GM12878 (cell line): Measurements from ENCODE around the gene KIRREL3. TPM values are rescaled to one million over a fixed set of nuclear protein-coding genes. Genes with fewer than 3 reads are reported as not detected.

Experiments
- ATAC-seq: fragments of 200-7000 bp; cut with Tn5 transposase; 3 replicates; pipeline ENCODE4 v1.9.1; 2020; ENCODE audit warnings: mild to moderate bottlenecking, moderate library complexity
- BruUV-seq: library from RNA; stranded (reverse); fragments of 400-500 nt; replicated peaks from 2 replicates; lab custom pipeline; 2021; lab: Mats Ljungman, UMichigan
- CTCF ChIA-PET: fragments of 300-600 bp; sonication (Branson Sonifier 250); formaldehyde crosslinking; extraction: SDS; loops from one replicate; lab custom pipeline; 2021; ENCODE audit warnings: inconsistent platforms; lab: Yijun Ruan, JAX
- POLR2A ChIA-PET: fragments of 350-600 bp; formaldehyde crosslinking; extraction: SDS; loops from one replicate; lab custom pipeline; 2021; ENCODE audit warnings: inconsistent platforms; lab: Charles Lee
- RAD21 ChIA-PET: fragments of 300-600 bp; sonication (Branson Sonifier 250); formaldehyde crosslinking; loops from one replicate; lab custom pipeline; 2023; ENCODE audit warnings: antibody characterized with exemption; ENCODE audit not compliant: unreplicated experiment; lab: Charles Lee
- SMC1A ChIA-PET: fragments of 300-600 bp; sonication (Branson Sonifier 250); formaldehyde crosslinking; loops from one replicate; lab custom pipeline; 2023; ENCODE audit not compliant: unreplicated experiment, uncharacterized antibody; lab: Charles Lee
- DNase-seq: peaks from one replicate; pipeline ENCODE4 v3.0.0-alpha.2; 2011; ENCODE audit warnings: low read depth, low spot score
- FAIRE-seq: peaks from 3 replicates; lab custom pipeline; 2011; peaks lifted over from hg19 to GRCh38; lab: Jason Lieb, UNC
- H2AFZ ChIP-seq: 2 replicates; pipeline ENCODE4 v1.6.0; 2011; ENCODE audit warnings: low read depth, low read length, control low read depth; ENCODE audit not compliant: control insufficient read depth
- H3K27ac ChIP-seq: 2 replicates; pipeline ENCODE4 v1.5.1; 2011; ENCODE audit warnings: control low read depth; ENCODE audit not compliant: control insufficient read depth, insufficient read depth
- H3K27me3 ChIP-seq, 2 experiments: replicated peaks in 1 of 2; 2 replicates each; pipeline versions ENCODE4 v1.6.0 to v1.6.1; 2011; ENCODE audit warnings: low read length in 1 of 2; ENCODE audit not compliant: control insufficient read depth in 2 of 2, insufficient read depth in 2 of 2
- H3K36me3 ChIP-seq, 2 experiments: 2 replicates each; pipeline ENCODE4 v1.5.1; 2011; ENCODE audit warnings: low read length in 1 of 2; ENCODE audit not compliant: control insufficient read depth in 2 of 2, insufficient read depth in 2 of 2
- H3K4me1 ChIP-seq: 2 replicates; pipeline ENCODE4 v1.6.1; 2011; ENCODE audit warnings: mild to moderate bottlenecking, low read length, moderate library complexity, mixed read lengths; ENCODE audit not compliant: control insufficient read depth, insufficient read depth
- H3K4me2 ChIP-seq: 2 replicates; pipeline ENCODE4 v1.6.0; 2011; ENCODE audit warnings: control low read depth; ENCODE audit not compliant: control insufficient read depth, insufficient read depth
- H3K4me3 ChIP-seq: fragments of 200-600 bp; sonication (generic); 2 replicates; pipeline ENCODE4 v1.5.1; 2016
- H3K79me2 ChIP-seq: 2 replicates; pipeline ENCODE4 v1.6.0; 2011; ENCODE audit warnings: low read length; ENCODE audit not compliant: control insufficient read depth, insufficient read depth
- H3K9ac ChIP-seq: 2 replicates; pipeline ENCODE4 v1.8.0; 2011; ENCODE audit warnings: low read length, control low read depth, mixed read lengths; ENCODE audit not compliant: control insufficient read depth, insufficient read depth
- H3K9me3 ChIP-seq: replicated peaks from 3 replicates; pipeline ENCODE4 v1.5.1; 2011; ENCODE audit warnings: mild to moderate bottlenecking, low read length; ENCODE audit not compliant: control insufficient read depth, insufficient read depth
- H4K20me1 ChIP-seq: 2 replicates; pipeline ENCODE4 v1.6.0; 2011; ENCODE audit not compliant: control insufficient read depth, insufficient read depth
- ASH2L ChIP-seq: fragments of 300-600, 200-600 bp; sonication (generic); IDR thresholded peaks from 2 replicates; pipeline ENCODE4 v1.6.1; 2017; ENCODE audit warnings: low read depth, mild to moderate bottlenecking, borderline replicate concordance
- CHD1 ChIP-seq: IDR thresholded peaks from 2 replicates; pipeline ENCODE4 v1.6.1; 2012; ENCODE audit warnings: low read depth, low read length, improper control_type of control experiment
- CREB1 ChIP-seq: IDR thresholded peaks from 2 replicates; pipeline ENCODE4 v1.6.1; 2012; ENCODE audit warnings: low read depth, mild to moderate bottlenecking, inconsistent platforms
- FOS ChIP-seq: IDR thresholded peaks from 3 replicates; pipeline ENCODE4 v1.6.1; 2011; ENCODE audit warnings: borderline replicate concordance; ENCODE audit not compliant: insufficient read length; ENCODE audit errors: extremely low read depth
- HDAC2 ChIP-seq: fragments of 200-600 bp; sonication (generic); IDR thresholded peaks from 2 replicates; pipeline ENCODE4 v1.6.1; 2017
- HDGF ChIP-seq: fragments of 450-650 bp; IDR thresholded peaks from 2 replicates; pipeline ENCODE4 v1.6.1; 2016; ENCODE audit warnings: antibody characterized with exemption
- IKZF1 ChIP-seq: fragments of 450-650 bp; conservative IDR thresholded peaks from 2 replicates; pipeline ENCODE4 v1.6.1; 2017; ENCODE audit warnings: antibody characterized with exemption, mild to moderate bottlenecking
- NFYB ChIP-seq: IDR thresholded peaks from 2 replicates; pipeline ENCODE4 v1.6.1; 2011; ENCODE audit warnings: low read depth, mild to moderate bottlenecking, low read length, improper control_type of control experiment, moderate library complexity; ENCODE audit not compliant: insufficient read depth
- NR2C2 ChIP-seq: IDR thresholded peaks from 2 replicates; pipeline ENCODE4 v1.6.1; 2011; ENCODE audit warnings: borderline replicate concordance, low read depth; ENCODE audit not compliant: control insufficient read depth, insufficient read length
- PBX3 ChIP-seq: IDR thresholded peaks from 2 replicates; pipeline ENCODE4 v1.6.1; 2011; ENCODE audit warnings: mild to moderate bottlenecking, low read depth, low read length, moderate library complexity; ENCODE audit not compliant: insufficient replicate concordance
- RBBP5 ChIP-seq: fragments of 200-600 bp; sonication (generic); conservative IDR thresholded peaks from 2 replicates; pipeline ENCODE4 v1.6.1; 2016
- SMC3 ChIP-seq: IDR thresholded peaks from 2 replicates; pipeline ENCODE4 v1.6.1; 2011; ENCODE audit warnings: low read length, improper control_type of control experiment, borderline replicate concordance
- TCF3 ChIP-seq: IDR thresholded peaks from 2 replicates; pipeline ENCODE4 v1.6.1; 2012; ENCODE audit warnings: low read depth, mild to moderate bottlenecking, low read length, borderline replicate concordance; ENCODE audit not compliant: insufficient read depth
- WGBS: methylation state at CpG from one replicate; pipeline ENCODE4 v1.1.6; 2016; ENCODE audit warnings: low lambda C conversion rate; ENCODE audit not compliant: insufficient replicate concordance, insufficient coverage; ENCODE audit errors: missing lambda C conversion rate; 5-methylcytosine and 5-hydroxymethylcytosine counted together
- in situ Hi-C: fragments of 300-500 bp; cut with MboI; formaldehyde crosslinking; loops from 9 replicates; pipeline ENCODE4 v1.14.3; 2018; ENCODE audit warnings: mixed read lengths
- intact Hi-C: fragments of 100-400 bp; cut with micrococcal nuclease; formaldehyde crosslinking; loops from one replicate; pipeline ENCODE4 v1.14.2; 2022; ENCODE audit not compliant: unreplicated experiment
- polyA plus RNA-seq, 11 experiments: library from polyadenylated mRNA; depleted of rRNA in 4 of 11; unstranded in 6 of 11; stranded (reverse) in 5 of 11; fragments of >200 nt; fragmentation: Nextera tagmentation in 4 of 11; fragmentation: Illumina TruSeq in 1 of 11; extraction: Ambion mirVana in 4 of 11; extraction: Trizol in 1 of 11; gene quantifications; 1 replicate in 1 of 11; 2 replicates in 10 of 11; pipeline versions ENCODE4 v1.2.1 to v1.2.3, GENCODE V29; 2011 to 2016; ENCODE audit warnings: inconsistent platforms in 2 of 11, missing spikeins in 2 of 11, low read depth in 1 of 11
- total RNA-seq, 4 experiments: library from RNA; depleted of rRNA in 3 of 4; stranded (reverse); fragments of >200 nt in 3 of 4; fragmentation: Illumina TruSeq in 1 of 4; extraction: Trizol in 1 of 4; gene quantifications; 2 replicates each; pipeline versions ENCODE4 v1.2.1 to v1.2.3, GENCODE V29; 2013 to 2021
- TF ChIP-seq, protein P1 (sequence below): fragments of 150-350 bp; IDR thresholded peaks from 2 replicates; pipeline ENCODE4 v1.6.1; 2014; ENCODE audit warnings: mild to moderate bottlenecking, low read depth, low read length
- TF ChIP-seq, protein P2 (sequence below): fragments of 150-350 bp; IDR thresholded peaks from 2 replicates; pipeline ENCODE4 v1.6.1; 2016; ENCODE audit warnings: low read depth, low read length
- TF ChIP-seq, protein P3 (sequence below): fragments of 450-650 bp; IDR thresholded peaks from 2 replicates; pipeline ENCODE4 v1.6.1; 2018; ENCODE audit warnings: borderline replicate concordance, mild to moderate bottlenecking; ENCODE audit not compliant: partially characterized antibody

The KIRREL3 gene
- total and polyA plus RNA-seq, 10 of the 15 experiments (the other 5 are each of a cell fraction or from before 2014, with no cell fraction given) = under 0.01 TPM; not detected in 9

- SMC1A ChIA-PET = no interaction called here
- TF ChIP-seq HDGF (no peak), RBBP5 (no peak), TCF3 (no peak), CHD1 (no peak), ASH2L (no peak), NFYB (no peak), HDAC2 (no peak), IKZF1 (no peak), CREB1 (no peak), FOS (no peak), SMC3 (no peak), PBX3 (no peak), NR2C2 (no peak)
- TF ChIP-seq, protein P1, sequence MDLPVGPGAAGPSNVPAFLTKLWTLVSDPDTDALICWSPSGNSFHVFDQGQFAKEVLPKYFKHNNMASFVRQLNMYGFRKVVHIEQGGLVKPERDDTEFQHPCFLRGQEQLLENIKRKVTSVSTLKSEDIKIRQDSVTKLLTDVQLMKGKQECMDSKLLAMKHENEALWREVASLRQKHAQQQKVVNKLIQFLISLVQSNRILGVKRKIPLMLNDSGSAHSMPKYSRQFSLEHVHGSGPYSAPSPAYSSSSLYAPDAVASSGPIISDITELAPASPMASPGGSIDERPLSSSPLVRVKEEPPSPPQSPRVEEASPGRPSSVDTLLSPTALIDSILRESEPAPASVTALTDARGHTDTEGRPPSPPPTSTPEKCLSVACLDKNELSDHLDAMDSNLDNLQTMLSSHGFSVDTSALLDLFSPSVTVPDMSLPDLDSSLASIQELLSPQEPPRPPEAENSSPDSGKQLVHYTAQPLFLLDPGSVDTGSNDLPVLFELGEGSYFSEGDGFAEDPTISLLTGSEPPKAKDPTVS = no peak
- TF ChIP-seq, protein P2, sequence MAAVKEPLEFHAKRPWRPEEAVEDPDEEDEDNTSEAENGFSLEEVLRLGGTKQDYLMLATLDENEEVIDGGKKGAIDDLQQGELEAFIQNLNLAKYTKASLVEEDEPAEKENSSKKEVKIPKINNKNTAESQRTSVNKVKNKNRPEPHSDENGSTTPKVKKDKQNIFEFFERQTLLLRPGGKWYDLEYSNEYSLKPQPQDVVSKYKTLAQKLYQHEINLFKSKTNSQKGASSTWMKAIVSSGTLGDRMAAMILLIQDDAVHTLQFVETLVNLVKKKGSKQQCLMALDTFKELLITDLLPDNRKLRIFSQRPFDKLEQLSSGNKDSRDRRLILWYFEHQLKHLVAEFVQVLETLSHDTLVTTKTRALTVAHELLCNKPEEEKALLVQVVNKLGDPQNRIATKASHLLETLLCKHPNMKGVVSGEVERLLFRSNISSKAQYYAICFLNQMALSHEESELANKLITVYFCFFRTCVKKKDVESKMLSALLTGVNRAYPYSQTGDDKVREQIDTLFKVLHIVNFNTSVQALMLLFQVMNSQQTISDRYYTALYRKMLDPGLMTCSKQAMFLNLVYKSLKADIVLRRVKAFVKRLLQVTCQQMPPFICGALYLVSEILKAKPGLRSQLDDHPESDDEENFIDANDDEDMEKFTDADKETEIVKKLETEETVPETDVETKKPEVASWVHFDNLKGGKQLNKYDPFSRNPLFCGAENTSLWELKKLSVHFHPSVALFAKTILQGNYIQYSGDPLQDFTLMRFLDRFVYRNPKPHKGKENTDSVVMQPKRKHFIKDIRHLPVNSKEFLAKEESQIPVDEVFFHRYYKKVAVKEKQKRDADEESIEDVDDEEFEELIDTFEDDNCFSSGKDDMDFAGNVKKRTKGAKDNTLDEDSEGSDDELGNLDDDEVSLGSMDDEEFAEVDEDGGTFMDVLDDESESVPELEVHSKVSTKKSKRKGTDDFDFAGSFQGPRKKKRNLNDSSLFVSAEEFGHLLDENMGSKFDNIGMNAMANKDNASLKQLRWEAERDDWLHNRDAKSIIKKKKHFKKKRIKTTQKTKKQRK = no peak
- TF ChIP-seq, protein P3, sequence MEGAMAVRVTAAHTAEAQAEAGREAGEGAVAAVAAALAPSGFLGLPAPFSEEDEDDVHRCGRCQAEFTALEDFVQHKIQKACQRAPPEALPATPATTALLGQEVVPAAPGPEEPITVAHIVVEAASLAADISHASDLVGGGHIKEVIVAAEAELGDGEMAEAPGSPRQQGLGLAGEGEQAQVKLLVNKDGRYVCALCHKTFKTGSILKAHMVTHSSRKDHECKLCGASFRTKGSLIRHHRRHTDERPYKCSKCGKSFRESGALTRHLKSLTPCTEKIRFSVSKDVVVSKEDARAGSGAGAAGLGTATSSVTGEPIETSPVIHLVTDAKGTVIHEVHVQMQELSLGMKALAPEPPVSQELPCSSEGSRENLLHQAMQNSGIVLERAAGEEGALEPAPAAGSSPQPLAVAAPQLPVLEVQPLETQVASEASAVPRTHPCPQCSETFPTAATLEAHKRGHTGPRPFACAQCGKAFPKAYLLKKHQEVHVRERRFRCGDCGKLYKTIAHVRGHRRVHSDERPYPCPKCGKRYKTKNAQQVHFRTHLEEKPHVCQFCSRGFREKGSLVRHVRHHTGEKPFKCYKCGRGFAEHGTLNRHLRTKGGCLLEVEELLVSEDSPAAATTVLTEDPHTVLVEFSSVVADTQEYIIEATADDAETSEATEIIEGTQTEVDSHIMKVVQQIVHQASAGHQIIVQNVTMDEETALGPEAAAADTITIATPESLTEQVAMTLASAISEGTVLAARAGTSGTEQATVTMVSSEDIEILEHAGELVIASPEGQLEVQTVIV = no peak
Observed at GRCh38 chr11:126633330-126633729, 367.2 kb downstream of the KIRREL3 start.

More at GRCh38 chr11:126633330-126633729, 367.2 kb downstream of the KIRREL3 start:
- DNase-seq (no peak), ATAC-seq (no peak), FAIRE-seq (no peak)
- Histone ChIP-seq H3K36me3 (no peaks in the 10 kb centered on the region), H4K20me1 (no peaks in the 10 kb centered on the region), H3K9me3 (no peaks in the 10 kb centered on the region), H3K27me3 (peaks cover 0 to 8% of the 10 kb centered on the region in 2 experiments; a peak in 2 of 4 replicates), H3K4me3 (no peak overlapping the region), H2AFZ (no peak overlapping the region), H3K79me2 (no peaks in the 10 kb centered on the region), H3K4me1 (no peaks in the 10 kb centered on the region), H3K4me2 (no peak overlapping the region), H3K27ac (no peak overlapping the region), H3K9ac (no peak overlapping the region)
- in situ Hi-C loops (no loop called here), intact Hi-C loops (no loop called here)
- 7% methylated on average over 3 of the region's 3 CpGs for WGBS
- CTCF ChIA-PET = no interaction called here
- POLR2A ChIA-PET = no interaction called here
- RAD21 ChIA-PET = no interaction called here
- no TSS peak for BruUV-seq
